ENCODE results near the gene MUC2. TPM values are rescaled to one million over a fixed set of nuclear protein-coding genes. Genes with fewer than 3 reads are reported as not detected.

The MUC2 gene
- total and polyA plus RNA-seq, 2 of the 4 experiments (the other 2 are of a cell fraction) = not detected

DNA sequence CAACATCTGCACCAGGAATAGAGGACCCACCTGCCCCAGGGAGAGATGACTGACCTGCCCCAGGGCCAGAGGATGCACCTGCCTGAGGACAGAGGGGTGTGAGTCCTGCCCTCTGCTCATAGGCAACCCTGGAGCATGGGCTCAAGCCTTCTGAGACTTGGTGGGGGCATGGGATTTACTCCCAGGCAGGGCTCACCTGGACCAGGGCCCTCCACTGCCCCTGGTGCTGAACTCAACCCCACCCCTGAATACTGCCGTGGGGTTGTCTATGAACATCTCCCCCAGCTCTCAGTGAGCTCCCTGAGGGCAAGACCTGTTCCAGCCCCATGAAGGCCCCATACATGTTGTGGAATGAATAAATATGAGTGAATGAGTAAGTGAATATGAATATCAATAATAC lies 49.3 kb downstream of the MUC2 start:
- in situ Hi-C loops (cut with MboI; ENCODE audit: low sequenced_read_pairs) = no loop called here
- Histone ChIP-seq H2AK9ac (replicated peaks; ENCODE audit: low read depth, low read length, poor library complexity) (no peak overlapping the region), H2AK5ac (ENCODE audit: low read depth, low read length) (no peak overlapping the region), H3K9me1 (ENCODE audit: insufficient read depth, low read length) (no peaks in the 10 kb centered on the region), H3K36me3 (ENCODE audit: control insufficient read depth, insufficient read depth, low read length) (no peaks in the 10 kb centered on the region), H2BK20ac (ENCODE audit: low read depth, low read length) (no peak overlapping the region), H3K4me1 (ENCODE audit: control insufficient read depth, insufficient read depth, low read length) (no peaks in the 10 kb centered on the region), H2BK15ac (ENCODE audit: low read depth, low read length) (no peak overlapping the region), H3K27ac (ENCODE audit: insufficient read depth, low read length) (no peak overlapping the region), H3K56ac (ENCODE audit: extremely low read depth, insufficient read depth, low read length) (no peak overlapping the region), H3K14ac (replicated peaks; ENCODE audit: low read depth, low read length) (no peak overlapping the region), H2AFZ (replicated peaks; ENCODE audit: low read length, poor library complexity) (no peak overlapping the region), H2BK120ac (ENCODE audit: low read depth, low read length) (no peak overlapping the region), H4K5ac (ENCODE audit: low read depth, low read length) (no peak overlapping the region), H3K79me1 (ENCODE audit: low read depth in 1 of 2, low read length in 2 of 2) (no peaks in the 10 kb centered on the region), H3K9me3 (ENCODE audit: control insufficient read depth, insufficient read depth, low read length) (peaks cover 4% of the 10 kb centered on the region), H4K8ac (ENCODE audit: low read depth in 2 of 2, low read length in 2 of 2) (no peak overlapping the region), H2BK5ac (ENCODE audit: low read depth, low read length, poor library complexity, severe bottlenecking) (no peak overlapping the region), H4K20me1 (ENCODE audit: insufficient read depth, low read length) (no peaks in the 10 kb centered on the region), H3K9ac (ENCODE audit: low read depth, low read length) (no peak overlapping the region), H3K27me3 (ENCODE audit: control insufficient read depth, insufficient read depth, low read length) (peaks cover 26% of the 10 kb centered on the region), H3K4me3 (ENCODE audit: insufficient read depth, low read depth, low read length) (no peak overlapping the region), H3K23ac (ENCODE audit: low read depth, low read length) (no peak overlapping the region), H4K91ac (ENCODE audit: insufficient read depth, low read depth, low read length) (no peak overlapping the region), H3K18ac (ENCODE audit: low read depth, low read length) (no peak overlapping the region), H3K4me2 (ENCODE audit: low read depth, low read length) (no peak overlapping the region), H3K4ac (ENCODE audit: low read depth, low read length) (no peak overlapping the region)
- DNase-seq = no peak
- dilution Hi-C loops (cut with HindIII; ENCODE audit: low sequenced_read_pairs, unreplicated experiment) = no loop called here
- no TSS peak for BruUV-seq (replicated peaks)
- intact Hi-C loops (cut with micrococcal nuclease) = no loop called here
- TF ChIP-seq SMC3 (IDR thresholded peaks at IDR 0.05; ENCODE audit: low read depth, low read length) (no peak), MXI1 (IDR thresholded peaks at IDR 0.05; ENCODE audit: borderline replicate concordance, low read depth, low read length) (no peak), CEBPB (IDR thresholded peaks at IDR 0.05; ENCODE audit: low read depth, low read length) (no peak), BHLHE40 (IDR thresholded peaks at IDR 0.05; ENCODE audit: low read depth, low read length) (no peak), MAZ (IDR thresholded peaks at IDR 0.05; ENCODE audit: borderline replicate concordance, low read depth, low read length) (no peak), POLR2A (IDR thresholded peaks at IDR 0.05; ENCODE audit: low read depth, low read length) (no peak), RAD21 (IDR thresholded peaks at IDR 0.05; ENCODE audit: low read length) (no peak), CHD1 (IDR thresholded peaks at IDR 0.05; ENCODE audit: low read depth, low read length) (no peak), FOS (IDR thresholded peaks at IDR 0.05; ENCODE audit: low read depth, low read length) (no peak), NFE2L2 (IDR thresholded peaks at IDR 0.05; ENCODE audit: low read depth, low read length) (no peak), RCOR1 (IDR thresholded peaks at IDR 0.05; ENCODE audit: insufficient replicate concordance, low read length) (no peak), MAFK (IDR thresholded peaks at IDR 0.05; ENCODE audit: low read depth, low read length) (no peak), RFX5 (IDR thresholded peaks at IDR 0.05; ENCODE audit: low read depth, low read length) (no peak)
- TF ChIP-seq, protein P1, sequence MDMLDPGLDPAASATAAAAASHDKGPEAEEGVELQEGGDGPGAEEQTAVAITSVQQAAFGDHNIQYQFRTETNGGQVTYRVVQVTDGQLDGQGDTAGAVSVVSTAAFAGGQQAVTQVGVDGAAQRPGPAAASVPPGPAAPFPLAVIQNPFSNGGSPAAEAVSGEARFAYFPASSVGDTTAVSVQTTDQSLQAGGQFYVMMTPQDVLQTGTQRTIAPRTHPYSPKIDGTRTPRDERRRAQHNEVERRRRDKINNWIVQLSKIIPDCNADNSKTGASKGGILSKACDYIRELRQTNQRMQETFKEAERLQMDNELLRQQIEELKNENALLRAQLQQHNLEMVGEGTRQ (IDR thresholded peaks at IDR 0.05; ENCODE audit: low read depth, low read length) = no peak
- TF ChIP-seq, protein P2, sequence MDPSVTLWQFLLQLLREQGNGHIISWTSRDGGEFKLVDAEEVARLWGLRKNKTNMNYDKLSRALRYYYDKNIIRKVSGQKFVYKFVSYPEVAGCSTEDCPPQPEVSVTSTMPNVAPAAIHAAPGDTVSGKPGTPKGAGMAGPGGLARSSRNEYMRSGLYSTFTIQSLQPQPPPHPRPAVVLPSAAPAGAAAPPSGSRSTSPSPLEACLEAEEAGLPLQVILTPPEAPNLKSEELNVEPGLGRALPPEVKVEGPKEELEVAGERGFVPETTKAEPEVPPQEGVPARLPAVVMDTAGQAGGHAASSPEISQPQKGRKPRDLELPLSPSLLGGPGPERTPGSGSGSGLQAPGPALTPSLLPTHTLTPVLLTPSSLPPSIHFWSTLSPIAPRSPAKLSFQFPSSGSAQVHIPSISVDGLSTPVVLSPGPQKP (IDR thresholded peaks at IDR 0.05; ENCODE audit: borderline replicate concordance, low read depth, low read length) = no peak
- TF ChIP-seq, protein P3, sequence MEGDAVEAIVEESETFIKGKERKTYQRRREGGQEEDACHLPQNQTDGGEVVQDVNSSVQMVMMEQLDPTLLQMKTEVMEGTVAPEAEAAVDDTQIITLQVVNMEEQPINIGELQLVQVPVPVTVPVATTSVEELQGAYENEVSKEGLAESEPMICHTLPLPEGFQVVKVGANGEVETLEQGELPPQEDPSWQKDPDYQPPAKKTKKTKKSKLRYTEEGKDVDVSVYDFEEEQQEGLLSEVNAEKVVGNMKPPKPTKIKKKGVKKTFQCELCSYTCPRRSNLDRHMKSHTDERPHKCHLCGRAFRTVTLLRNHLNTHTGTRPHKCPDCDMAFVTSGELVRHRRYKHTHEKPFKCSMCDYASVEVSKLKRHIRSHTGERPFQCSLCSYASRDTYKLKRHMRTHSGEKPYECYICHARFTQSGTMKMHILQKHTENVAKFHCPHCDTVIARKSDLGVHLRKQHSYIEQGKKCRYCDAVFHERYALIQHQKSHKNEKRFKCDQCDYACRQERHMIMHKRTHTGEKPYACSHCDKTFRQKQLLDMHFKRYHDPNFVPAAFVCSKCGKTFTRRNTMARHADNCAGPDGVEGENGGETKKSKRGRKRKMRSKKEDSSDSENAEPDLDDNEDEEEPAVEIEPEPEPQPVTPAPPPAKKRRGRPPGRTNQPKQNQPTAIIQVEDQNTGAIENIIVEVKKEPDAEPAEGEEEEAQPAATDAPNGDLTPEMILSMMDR (conservative IDR thresholded peaks at IDR 0.05; ENCODE audit: low read depth, low read length) = no peak
- ChIA-PET CTCF (no interaction called here), POLR2A (ENCODE audit: unreplicated experiment) (no interaction called here)
- no peak for ATAC-seq (ENCODE audit: low read depth)
- WGBS, 2 experiments (ENCODE audit: extremely low coverage in 2 of 2, insufficient read length in 1 of 2) = no CpG with 5 or more reads among the region's 1 CpG

Data from IMR-90 (cell line).